HCT116 (cell line): ENCODE measurements around the gene HOXD10. TPM values are rescaled to one million over a fixed set of nuclear protein-coding genes. Genes with fewer than 3 reads are reported as not detected.

Source experiments
- ATAC-seq: fragments of 200-7000 bp; cut with Tn5 transposase; 2 replicates; pipeline ENCODE4 v1.9.1; 2020; ENCODE audit warnings: mild to moderate bottlenecking, moderate library complexity
- BruUV-seq: library from RNA; stranded (reverse); fragments of 400-500 nt; replicated peaks from 2 replicates; lab custom pipeline; 2021; lab: Mats Ljungman, UMichigan
- CTCF ChIA-PET: fragments of 300-600 bp; sonication (Branson Sonifier 250); formaldehyde crosslinking; loops from one replicate; lab custom pipeline; 2021; ENCODE audit warnings: antibody characterized with exemption; lab: Charles Lee
- POLR2A ChIA-PET: fragments of 300-600, 350-600 bp; sonication (Branson Sonifier 250); formaldehyde crosslinking; loops from one replicate; lab custom pipeline; 2021; ENCODE audit warnings: antibody characterized with exemption; lab: Charles Lee
- RAD21 ChIA-PET, 2 experiments: fragments of 300-600 bp; sonication (Branson Sonifier 250); formaldehyde crosslinking; loops; one replicate each; lab custom pipeline; 2023; ENCODE audit warnings: low total read pairs in 2 of 2; ENCODE audit not compliant: uncharacterized antibody in 2 of 2, unreplicated experiment in 2 of 2, low non-redundant PET in 1 of 2; lab: Charles Lee
- DNase-seq: peaks from one replicate; pipeline ENCODE4 v3.0.0-alpha.2; 2010; ENCODE audit warnings: low read depth, low spot score
- H2AFZ ChIP-seq: fragments of 200-600 bp; shearing (Covaris generic), sonication (generic); 2 replicates; pipeline ENCODE4 v1.6.1; 2017; ENCODE audit warnings: low read depth, mixed run types, mixed read lengths, antibody characterized with exemption, low read length; ENCODE audit not compliant: poor library complexity, severe bottlenecking
- H3K27ac ChIP-seq: 2 replicates; pipeline ENCODE4 v1.5.1; 2012; ENCODE audit warnings: low read depth, low read length
- H3K27me3 ChIP-seq: fragments of 200-600 bp; sonication (generic); 2 replicates; pipeline ENCODE4 v1.6.1; 2016; ENCODE audit warnings: mixed run types, low read length, mixed read lengths; ENCODE audit not compliant: insufficient read depth
- H3K36me3 ChIP-seq, 2 experiments: fragments of 200-500 bp in 1 of 2; fragments of 200-600 bp in 1 of 2; sonication (Bioruptor generic) in 1 of 2; sonication (generic) in 1 of 2; 2 replicates each; pipeline versions ENCODE4 v1.5.1 to v1.6.1; 2014 to 2016; ENCODE audit warnings: low read length in 2 of 2, inconsistent platforms in 1 of 2, mixed read lengths in 1 of 2, mixed run types in 1 of 2; ENCODE audit not compliant: insufficient read depth in 2 of 2, control insufficient read depth in 1 of 2
- H3K4me1 ChIP-seq, 2 experiments: fragments of 200-600 bp in 1 of 2; sonication (generic) in 1 of 2; 2 replicates each; pipeline versions ENCODE4 v1.5.1 to v1.6.1; 2012 to 2017; ENCODE audit warnings: low read length in 2 of 2, inconsistent platforms in 1 of 2, mild to moderate bottlenecking in 1 of 2, mixed read lengths in 1 of 2, mixed run types in 1 of 2, moderate library complexity in 1 of 2; ENCODE audit not compliant: insufficient read depth in 2 of 2, control insufficient read depth in 1 of 2
- H3K4me2 ChIP-seq: fragments of 200-600 bp; sonication (generic); 2 replicates; pipeline ENCODE4 v1.6.1; 2017; ENCODE audit warnings: mixed run types, low read length, mixed read lengths
- H3K4me3 ChIP-seq, 2 experiments: fragments of 200-600 bp in 1 of 2; sonication (generic) in 1 of 2; replicated peaks in 1 of 2; 2 replicates each; pipeline ENCODE4 v1.5.1; 2011 to 2016; ENCODE audit warnings: low read length in 2 of 2, control low read depth in 1 of 2, low read depth in 1 of 2, mild to moderate bottlenecking in 1 of 2, mixed read lengths in 1 of 2, mixed run types in 1 of 2
- H3K79me2 ChIP-seq: fragments of 200-600 bp; sonication (generic); 2 replicates; pipeline ENCODE4 v1.6.1; 2017; ENCODE audit warnings: mild to moderate bottlenecking, mixed run types, low read length, moderate library complexity, mixed read lengths; ENCODE audit not compliant: insufficient read depth
- H3K9ac ChIP-seq: fragments of 200-600 bp; sonication (generic); 2 replicates; pipeline ENCODE4 v1.6.1; 2016; ENCODE audit warnings: low read length, mixed read lengths
- H3K9me2 ChIP-seq: fragments of 200-600 bp; sonication (generic), shearing (Covaris generic); 2 replicates; pipeline ENCODE4 v1.6.1; 2017; ENCODE audit warnings: mixed run types, mild to moderate bottlenecking, moderate library complexity; ENCODE audit not compliant: insufficient read depth
- H3K9me3 ChIP-seq, 2 experiments: fragments of 200-500 bp in 1 of 2; fragments of 200-600 bp in 1 of 2; sonication (Bioruptor generic) in 1 of 2; sonication (generic) in 1 of 2; 2 replicates each; pipeline ENCODE4 v1.6.1; 2014 to 2017; ENCODE audit warnings: low read length in 2 of 2, mixed read lengths in 2 of 2, inconsistent platforms in 1 of 2, low read depth in 1 of 2, mild to moderate bottlenecking in 1 of 2, mixed run types in 1 of 2, moderate library complexity in 1 of 2; ENCODE audit not compliant: control insufficient read depth in 1 of 2, insufficient read depth in 1 of 2
- H4K20me1 ChIP-seq: fragments of 200-600 bp; sonication (generic), shearing (Covaris generic); 2 replicates; pipeline ENCODE4 v1.6.1; 2017; ENCODE audit warnings: mixed run types, mild to moderate bottlenecking, moderate library complexity; ENCODE audit not compliant: insufficient read depth
- CEBPB ChIP-seq: IDR thresholded peaks from 2 replicates; pipeline ENCODE4 v1.6.1; 2012; ENCODE audit warnings: low read depth
- EGR1 ChIP-seq: IDR thresholded peaks from 2 replicates; pipeline ENCODE4 v1.6.1; 2012; ENCODE audit warnings: low read depth
- ELF1 ChIP-seq: IDR thresholded peaks from 2 replicates; pipeline ENCODE4 v1.6.1; 2012; ENCODE audit warnings: low read depth, borderline replicate concordance
- EZH2 ChIP-seq: fragments of 200-600 bp; sonication (generic); IDR thresholded peaks from 2 replicates; pipeline ENCODE4 v1.6.1; 2017; ENCODE audit warnings: antibody characterized with exemption, mixed run types
- EZH2phosphoT487 ChIP-seq: fragments of 200-600 bp; IDR thresholded peaks from 2 replicates; pipeline ENCODE4 v1.6.1; 2018; ENCODE audit warnings: antibody characterized with exemption, borderline replicate concordance
- FOSL1 ChIP-seq: IDR thresholded peaks from 2 replicates; pipeline ENCODE4 v1.6.1; 2012; ENCODE audit warnings: low read depth
- POLR2AphosphoS5 ChIP-seq: IDR thresholded peaks from 2 replicates; pipeline ENCODE4 v1.6.1; 2011; ENCODE audit warnings: mild to moderate bottlenecking, low read depth, low read length, moderate library complexity
- SP1 ChIP-seq: IDR thresholded peaks from 2 replicates; pipeline ENCODE4 v1.6.1; 2012; ENCODE audit warnings: low read depth
- SRF ChIP-seq: IDR thresholded peaks from 2 replicates; pipeline ENCODE4 v1.6.1; 2012; ENCODE audit warnings: low read depth
- TCF7L2 ChIP-seq: IDR thresholded peaks from 2 replicates; pipeline ENCODE4 v1.7.0; 2011; ENCODE audit warnings: borderline replicate concordance, inconsistent platforms; ENCODE audit not compliant: insufficient read depth, insufficient read length; ENCODE audit errors: extremely low read depth
- ZNF274 ChIP-seq: fragments of 200-500 bp; sonication (Bioruptor generic); IDR thresholded peaks from 2 replicates; pipeline ENCODE4 v1.6.1; 2014; ENCODE audit warnings: mild to moderate bottlenecking, low read depth, low read length, inconsistent platforms
- intact Hi-C: fragments of 100-400 bp; cut with micrococcal nuclease; formaldehyde crosslinking; loops from 2 replicates; pipeline ENCODE4 v1.10.0; 2022
- total RNA-seq: library from RNA; stranded (reverse); gene quantifications from one replicate; pipeline ENCODE4 v1.2.1, GENCODE V29; 2021; ENCODE audit not compliant: unreplicated experiment
- TF ChIP-seq, protein P1 (sequence below): IDR thresholded peaks from 2 replicates; pipeline ENCODE4 v1.6.1; 2012; ENCODE audit warnings: low read depth
- TF ChIP-seq, protein P2 (sequence below): IDR thresholded peaks from 2 replicates; pipeline ENCODE4 v1.6.1; 2012

Gene HOXD10
- total RNA-seq, 1 experiment from 2014 or later, result not detected

DNA sequence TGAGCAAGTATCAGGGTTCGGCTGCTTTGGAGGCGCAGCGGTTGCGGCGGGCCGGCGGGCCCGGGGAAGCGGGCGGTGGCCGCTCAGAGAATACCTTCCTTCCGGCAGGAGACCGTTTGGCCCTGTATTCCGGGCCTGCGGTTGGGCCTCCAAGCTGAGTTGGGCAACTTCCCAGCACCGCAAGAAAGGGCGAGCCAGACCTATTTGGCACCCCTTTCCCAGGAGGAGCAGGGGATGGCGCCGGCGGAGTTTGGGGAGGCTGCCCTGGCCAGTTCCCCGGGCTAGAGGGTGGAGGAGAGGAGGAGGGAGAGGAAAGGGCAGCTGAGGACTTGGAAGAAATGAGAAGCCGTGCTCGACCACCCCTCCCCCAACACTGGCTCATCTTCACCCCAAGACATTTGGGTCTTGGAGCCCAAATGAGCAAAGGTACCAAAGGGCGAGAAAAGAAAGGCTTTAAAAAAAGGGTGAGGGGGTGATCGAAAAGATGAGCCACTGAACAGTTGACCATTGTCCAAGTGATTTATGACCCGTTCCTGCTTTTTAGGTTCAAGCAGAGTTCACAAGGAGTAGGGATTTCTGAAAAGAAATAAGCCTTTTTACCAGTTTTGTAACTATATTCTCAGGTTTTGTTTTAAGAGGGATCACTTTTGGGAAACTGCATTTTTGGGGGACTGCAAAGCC, 48.9 kb downstream of the HOXD10 start (continued):
- TF ChIP-seq, protein P1, sequence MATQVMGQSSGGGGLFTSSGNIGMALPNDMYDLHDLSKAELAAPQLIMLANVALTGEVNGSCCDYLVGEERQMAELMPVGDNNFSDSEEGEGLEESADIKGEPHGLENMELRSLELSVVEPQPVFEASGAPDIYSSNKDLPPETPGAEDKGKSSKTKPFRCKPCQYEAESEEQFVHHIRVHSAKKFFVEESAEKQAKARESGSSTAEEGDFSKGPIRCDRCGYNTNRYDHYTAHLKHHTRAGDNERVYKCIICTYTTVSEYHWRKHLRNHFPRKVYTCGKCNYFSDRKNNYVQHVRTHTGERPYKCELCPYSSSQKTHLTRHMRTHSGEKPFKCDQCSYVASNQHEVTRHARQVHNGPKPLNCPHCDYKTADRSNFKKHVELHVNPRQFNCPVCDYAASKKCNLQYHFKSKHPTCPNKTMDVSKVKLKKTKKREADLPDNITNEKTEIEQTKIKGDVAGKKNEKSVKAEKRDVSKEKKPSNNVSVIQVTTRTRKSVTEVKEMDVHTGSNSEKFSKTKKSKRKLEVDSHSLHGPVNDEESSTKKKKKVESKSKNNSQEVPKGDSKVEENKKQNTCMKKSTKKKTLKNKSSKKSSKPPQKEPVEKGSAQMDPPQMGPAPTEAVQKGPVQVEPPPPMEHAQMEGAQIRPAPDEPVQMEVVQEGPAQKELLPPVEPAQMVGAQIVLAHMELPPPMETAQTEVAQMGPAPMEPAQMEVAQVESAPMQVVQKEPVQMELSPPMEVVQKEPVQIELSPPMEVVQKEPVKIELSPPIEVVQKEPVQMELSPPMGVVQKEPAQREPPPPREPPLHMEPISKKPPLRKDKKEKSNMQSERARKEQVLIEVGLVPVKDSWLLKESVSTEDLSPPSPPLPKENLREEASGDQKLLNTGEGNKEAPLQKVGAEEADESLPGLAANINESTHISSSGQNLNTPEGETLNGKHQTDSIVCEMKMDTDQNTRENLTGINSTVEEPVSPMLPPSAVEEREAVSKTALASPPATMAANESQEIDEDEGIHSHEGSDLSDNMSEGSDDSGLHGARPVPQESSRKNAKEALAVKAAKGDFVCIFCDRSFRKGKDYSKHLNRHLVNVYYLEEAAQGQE, result no peak
- no peak for TF ChIP-seq TCF7L2
- TF ChIP-seq ELF1, result no peak
- TF ChIP-seq CEBPB, result no peak
- TF ChIP-seq FOSL1, result no peak
- TF ChIP-seq SRF, result no peak
- no peak for TF ChIP-seq EZH2
- no peak for TF ChIP-seq SP1
- TF ChIP-seq EGR1, result no peak

DNA sequence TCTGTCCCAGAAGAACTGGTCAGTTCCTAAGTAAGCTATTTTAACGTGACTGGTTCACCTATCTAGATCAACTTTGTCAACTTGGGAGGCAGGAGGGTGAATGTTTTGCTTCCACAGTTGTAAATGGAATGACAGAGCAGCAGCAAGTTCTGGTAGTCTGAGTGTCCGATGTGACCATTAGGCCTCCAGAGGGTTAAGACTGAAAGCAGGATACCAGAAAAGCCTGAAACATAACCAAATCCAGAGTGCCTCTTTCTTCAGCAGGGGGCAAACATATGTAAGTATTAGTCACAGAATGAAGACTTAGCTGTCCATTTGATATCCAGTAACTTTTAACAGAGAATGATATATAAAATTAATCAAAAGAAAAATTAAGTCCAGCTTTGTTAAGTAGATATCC, 49.7 kb downstream of the HOXD10 start:
- Histone ChIP-seq H3K9ac (no peak overlapping the region), H3K4me3 (no peak overlapping the region), H3K27me3 (no peaks in the 10 kb centered on the region), H3K36me3 (no peaks in the 10 kb centered on the region), H3K9me2 (no peaks in the 10 kb centered on the region), H2AFZ (no peak overlapping the region), H3K79me2 (no peaks in the 10 kb centered on the region), H3K27ac (no peak overlapping the region), H3K4me1 (no peaks in the 10 kb centered on the region), H3K9me3 (no peaks in the 10 kb centered on the region), H3K4me2 (no peak overlapping the region), H4K20me1 (no peaks in the 10 kb centered on the region)
- BruUV-seq, result no TSS peak
- CTCF ChIA-PET, result interaction anchor here (0.5 kb wide), 1 partner anchor 124 kb away, joined by 3 read pairs; no protein-coding TSS in a partner anchor
- no peak for DNase-seq
- ATAC-seq, result no peak
- intact Hi-C loops, result no loop called here
- POLR2A ChIA-PET, result no interaction called here
- RAD21 ChIA-PET, result no interaction called here
- TF ChIP-seq SRF (no peak), ZNF274 (no peak), POLR2AphosphoS5 (no peak), TCF7L2 (no peak), EZH2phosphoT487 (no peak)
- TF ChIP-seq, protein P1, result no peak
- TF ChIP-seq, protein P2, sequence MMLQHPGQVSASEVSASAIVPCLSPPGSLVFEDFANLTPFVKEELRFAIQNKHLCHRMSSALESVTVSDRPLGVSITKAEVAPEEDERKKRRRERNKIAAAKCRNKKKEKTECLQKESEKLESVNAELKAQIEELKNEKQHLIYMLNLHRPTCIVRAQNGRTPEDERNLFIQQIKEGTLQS, result no peak
